SJSA1 (cell line): ENCODE results near the gene GAMT. TPM values are rescaled to one million over a fixed set of nuclear protein-coding genes. Genes with fewer than 3 reads are reported as not detected.

ENCODE experiments used
- DNase-seq, 2 experiments: peaks; one replicate each; pipeline ENCODE4 v3.0.0-alpha.2; 2015 to 2020; ENCODE audit warnings: low spot score in 2 of 2, low read depth in 1 of 2
- H3K27ac ChIP-seq: fragments of 250-450 bp; sonication (Bioruptor Pico); 2 replicates; pipeline ENCODE4 v1.5.1; 2020; ENCODE audit warnings: mild to moderate bottlenecking, moderate library complexity
- H3K27me3 ChIP-seq: fragments of 250-450 bp; sonication (Bioruptor Pico); replicated peaks from 2 replicates; pipeline ENCODE4 v1.5.1; 2020; ENCODE audit warnings: mild to moderate bottlenecking, moderate library complexity
- H3K36me3 ChIP-seq: fragments of 250-450 bp; sonication (Bioruptor Pico); 2 replicates; pipeline ENCODE4 v1.5.1; 2020; ENCODE audit warnings: mild to moderate bottlenecking
- H3K4me1 ChIP-seq: fragments of 250-450 bp; sonication (Bioruptor Pico); replicated peaks from 2 replicates; pipeline ENCODE4 v1.6.1; 2021; ENCODE audit warnings: mild to moderate bottlenecking
- H3K4me3 ChIP-seq: fragments of 250-450 bp; sonication (Bioruptor Pico); 2 replicates; pipeline ENCODE4 v1.5.1; 2020; ENCODE audit warnings: mild to moderate bottlenecking
- H3K9me3 ChIP-seq: fragments of 250-450 bp; sonication (Bioruptor Pico); replicated peaks from 2 replicates; pipeline ENCODE4 v1.5.1; 2020; ENCODE audit warnings: mild to moderate bottlenecking
- total RNA-seq: library from RNA; depleted of rRNA; stranded (reverse); fragments of >200 nt; shearing (Covaris generic); gene quantifications from 2 replicates; pipeline ENCODE4 v1.2.3, GENCODE V29; 2014

Gene GAMT
- total RNA-seq, 1 experiment from 2014 or later = 35.8 TPM

GRCh38 chr19:1385816-1386215, 15.5 kb downstream of the GAMT start:
- Histone ChIP-seq H3K9me3 (no peaks in the 10 kb centered on the region), H3K27ac (no peak overlapping the region), H3K4me1 (no peaks in the 10 kb centered on the region; the same call in 1 of the 2 replicates), H3K36me3 (peaks cover 19% of the 10 kb centered on the region), H3K27me3 (no peaks in the 10 kb centered on the region), H3K4me3 (no peak overlapping the region)
- no peak for DNase-seq

- peak overlapping the region; percentile 84 for H3K4me3 ChIP-seq
- no peak for DNase-seq
Measured at GRCh38 chr19:1384478-1385110, 16.7 kb downstream of the GAMT start.

GRCh38 chr19:1384085-1384462, 17.3 kb downstream of the GAMT start:
- Histone ChIP-seq H3K4me3 (peak overlapping the region; percentile 84), H3K4me1 (no peaks in the 10 kb centered on the region; the same call in 1 of the 2 replicates), H3K9me3 (no peaks in the 10 kb centered on the region), H3K27ac (peak overlapping the region; percentile 2; the same call in 1 of the 2 replicates), H3K36me3 (peaks cover 11% of the 10 kb centered on the region), H3K27me3 (no peaks in the 10 kb centered on the region)
- DNase-seq = no peak

More at GRCh38 chr19:1384478-1385110, 16.7 kb downstream of the GAMT start:
- H3K27ac ChIP-seq = no peak overlapping the region
- H3K9me3 ChIP-seq = no peaks in the 10 kb centered on the region
- H3K4me1 ChIP-seq = no peaks in the 10 kb centered on the region; the same call in 1 of the 2 replicates
- H3K36me3 ChIP-seq = peaks cover 14% of the 10 kb centered on the region
- no peaks in the 10 kb centered on the region for H3K27me3 ChIP-seq

GRCh38 chr19:1383312-1384084, 17.8 kb downstream of the GAMT start, which contains the start of gene NDUFS7:
Gene NDUFS7, plus strand, starts transcription at chr19:1383907. Its CDS starts 20 bp downstream, at chr19:1383927.
- Histone ChIP-seq H3K36me3 (peaks cover 6% of the 10 kb centered on the region), H3K27me3 (no peaks in the 10 kb centered on the region), H3K9me3 (no peaks in the 10 kb centered on the region), H3K4me3 (peak within 1 kb of the TSS; percentile 84), H3K4me1 (no peaks in the 10 kb centered on the region; the same call in 1 of the 2 replicates), H3K27ac (peak within 1 kb of the TSS; percentile 2; the same call in 1 of the 2 replicates)
- DNase-seq = peak; percentile 94 to 97

- no peaks in the 10 kb centered on the region for H3K27me3 ChIP-seq
- H3K4me1 ChIP-seq = no peaks in the 10 kb centered on the region; the same call in 1 of the 2 replicates
- peak in 1 of 2 experiments; percentile 94 for DNase-seq
- H3K4me3 ChIP-seq = no peak overlapping the region
- H3K36me3 ChIP-seq = peaks cover 10% of the 10 kb centered on the region
- no peaks in the 10 kb centered on the region for H3K9me3 ChIP-seq
- no peak overlapping the region for H3K27ac ChIP-seq
Measured at GRCh38 chr19:1383017-1383311, 18.4 kb downstream of the GAMT start.

- Histone ChIP-seq H3K9me3 (no peaks in the 10 kb centered on the region), H3K27me3 (no peaks in the 10 kb centered on the region), H3K27ac (no peak overlapping the region), H3K36me3 (peaks cover 17% of the 10 kb centered on the region), H3K4me3 (no peak overlapping the region), H3K4me1 (no peaks in the 10 kb centered on the region; the same call in 1 of the 2 replicates)
- no peak for DNase-seq
Measured at GRCh38 chr19:1382250-1382649, 19.1 kb downstream of the GAMT start.

- DNase-seq = peak in 1 of 2 experiments; percentile 47
Measured at GRCh38 chr19:1379961-1380489, 21.3 kb downstream of the GAMT start.

GRCh38 chr19:1379126-1379905, 22.0 kb downstream of the GAMT start:
- peaks cover 28% of the 10 kb centered on the region for H3K36me3 ChIP-seq
- no peaks in the 10 kb centered on the region for H3K9me3 ChIP-seq
- no peaks in the 10 kb centered on the region for H3K4me1 ChIP-seq
- H3K4me3 ChIP-seq = no peak overlapping the region
- H3K27ac ChIP-seq = no peak overlapping the region
- no peak for DNase-seq
- H3K27me3 ChIP-seq = no peaks in the 10 kb centered on the region

More at GRCh38 chr19:1379961-1380489, 21.3 kb downstream of the GAMT start:
- Histone ChIP-seq H3K4me3 (no peak overlapping the region), H3K9me3 (no peaks in the 10 kb centered on the region), H3K27ac (no peak overlapping the region), H3K36me3 (peaks cover 25% of the 10 kb centered on the region), H3K27me3 (no peaks in the 10 kb centered on the region), H3K4me1 (no peaks in the 10 kb centered on the region; the same call in 1 of the 2 replicates)

GRCh38 chr19:1377965-1378785, 23.2 kb downstream of the GAMT start:
- H3K4me3 ChIP-seq = no peak overlapping the region
- peaks cover 34% of the 10 kb centered on the region for H3K36me3 ChIP-seq
- H3K27ac ChIP-seq = no peak overlapping the region
- H3K4me1 ChIP-seq = no peaks in the 10 kb centered on the region
- no peaks in the 10 kb centered on the region for H3K9me3 ChIP-seq
- no peak for DNase-seq
- H3K27me3 ChIP-seq = no peaks in the 10 kb centered on the region

GRCh38 chr19:1377176-1377964, 24.0 kb downstream of the GAMT start:
- no peaks in the 10 kb centered on the region for H3K27me3 ChIP-seq
- DNase-seq = no peak
- H3K27ac ChIP-seq = no peak overlapping the region
- peaks cover 42% of the 10 kb centered on the region for H3K36me3 ChIP-seq
- H3K4me1 ChIP-seq = no peaks in the 10 kb centered on the region
- no peak overlapping the region for H3K4me3 ChIP-seq
- H3K9me3 ChIP-seq = no peaks in the 10 kb centered on the region

- Histone ChIP-seq H3K4me1 (no peaks in the 10 kb centered on the region), H3K36me3 (peaks cover 50% of the 10 kb centered on the region), H3K4me3 (no peak overlapping the region), H3K9me3 (no peaks in the 10 kb centered on the region), H3K27ac (no peak overlapping the region), H3K27me3 (no peaks in the 10 kb centered on the region)
- no peak for DNase-seq
Measured at GRCh38 chr19:1376415-1376805, 24.9 kb downstream of the GAMT start.

- H3K9me3 ChIP-seq = no peaks in the 10 kb centered on the region
- peaks cover 72% of the 10 kb centered on the region for H3K36me3 ChIP-seq
- H3K27ac ChIP-seq = no peak overlapping the region
- H3K4me1 ChIP-seq = no peaks in the 10 kb centered on the region
- no peak for DNase-seq
- no peaks in the 10 kb centered on the region for H3K27me3 ChIP-seq
- no peak overlapping the region for H3K4me3 ChIP-seq
Measured at GRCh38 chr19:1374250-1374577, 27.1 kb downstream of the GAMT start.
